H9 (cell line): ENCODE measurements around the gene ATF6. TPM values are rescaled to one million over a fixed set of nuclear protein-coding genes. Genes with fewer than 3 reads are reported as not detected.
A peak's percentile ranks its signal among the peaks of the same experiment; 100 is the strongest.
"Not testable (repeated sequence)": the region's sequence is repeated elsewhere in the genome, so short reads cannot be mapped to it uniquely, and the experiment has no call there.

Experiments used
- DNase-seq: peaks from one replicate; pipeline ENCODE4 v3.0.0-alpha.2; 2017
- H2AFZ ChIP-seq: one replicate; pipeline ENCODE4 v1.6.1; 2013; ENCODE audit warnings: mild to moderate bottlenecking, low read length, control low read depth, moderate library complexity
- H2AK5ac ChIP-seq: 2 replicates; pipeline ENCODE4 v1.6.1; 2013; ENCODE audit warnings: low read length, control low read depth, mixed read lengths; ENCODE audit not compliant: insufficient read length
- H2BK120ac ChIP-seq: one replicate; pipeline ENCODE4 v1.6.1; 2013; ENCODE audit warnings: low read depth, mild to moderate bottlenecking, low read length, control low read depth, inconsistent platforms; ENCODE audit not compliant: poor library complexity, severe bottlenecking
- H2BK12ac ChIP-seq: 2 replicates; pipeline ENCODE4 v1.6.1; 2013; ENCODE audit warnings: low read length, control low read depth, mixed read lengths, low read depth; ENCODE audit not compliant: insufficient read length
- H2BK15ac ChIP-seq: 2 replicates; pipeline ENCODE4 v1.6.1; 2013; ENCODE audit warnings: low read depth, low read length, control low read depth
- H2BK20ac ChIP-seq: one replicate; pipeline ENCODE4 v1.6.1; 2013; ENCODE audit warnings: low read depth, mild to moderate bottlenecking, low read length, control low read depth, inconsistent platforms; ENCODE audit not compliant: poor library complexity, severe bottlenecking
- H2BK5ac ChIP-seq: 2 replicates; pipeline ENCODE4 v1.6.1; 2013; ENCODE audit warnings: low read length, control low read depth, mixed read lengths; ENCODE audit not compliant: insufficient read length
- H3K14ac ChIP-seq: 2 replicates; pipeline ENCODE4 v1.6.1; 2013; ENCODE audit warnings: low read length, control low read depth; ENCODE audit not compliant: insufficient read depth
- H3K18ac ChIP-seq: 2 replicates; pipeline ENCODE4 v1.6.1; 2013; ENCODE audit warnings: low read depth, mild to moderate bottlenecking, mixed read lengths, low read length, control low read depth; ENCODE audit not compliant: insufficient read length
- H3K23ac ChIP-seq: 2 replicates; pipeline ENCODE4 v1.6.1; 2013; ENCODE audit warnings: low read length, control low read depth, mixed read lengths, low read depth; ENCODE audit not compliant: insufficient read length
- H3K23me2 ChIP-seq: 2 replicates; pipeline ENCODE4 v1.6.1; 2013; ENCODE audit warnings: low read depth, mild to moderate bottlenecking, mixed read lengths, low read length, control low read depth; ENCODE audit not compliant: insufficient read length, poor library complexity, severe bottlenecking
- H3K27ac ChIP-seq: 2 replicates; pipeline ENCODE4 v1.5.1; 2013; ENCODE audit warnings: low read length, control low read depth, mixed read lengths, low read depth; ENCODE audit not compliant: insufficient read length
- H3K27me3 ChIP-seq: 2 replicates; pipeline ENCODE4 v1.6.1; 2013; ENCODE audit warnings: low read length, control low read depth, inconsistent platforms; ENCODE audit not compliant: insufficient read depth
- H3K4ac ChIP-seq: 2 replicates; pipeline ENCODE4 v1.6.1; 2013; ENCODE audit warnings: low read depth, mild to moderate bottlenecking, control low read depth, inconsistent platforms, low read length, moderate library complexity
- H3K4me1 ChIP-seq: 2 replicates; pipeline ENCODE4 v1.6.1; 2013; ENCODE audit warnings: low read length, control low read depth, inconsistent platforms; ENCODE audit not compliant: insufficient read depth
- H3K4me2 ChIP-seq: 2 replicates; pipeline ENCODE4 v1.6.1; 2013; ENCODE audit warnings: low read length, control low read depth, mixed read lengths; ENCODE audit not compliant: insufficient read length, insufficient read depth
- H3K56ac ChIP-seq: 2 replicates; pipeline ENCODE4 v1.6.1; 2013; ENCODE audit warnings: low read depth, mild to moderate bottlenecking, mixed read lengths, low read length, control low read depth; ENCODE audit not compliant: insufficient read length
- H3K79me1 ChIP-seq: 2 replicates; pipeline ENCODE4 v1.6.1; 2013; ENCODE audit warnings: low read depth, mild to moderate bottlenecking, moderate library complexity, low read length, control low read depth, inconsistent platforms; ENCODE audit not compliant: insufficient read depth, poor library complexity, severe bottlenecking
- H3K79me2 ChIP-seq: 2 replicates; pipeline ENCODE4 v1.6.1; 2013; ENCODE audit warnings: low read length, control low read depth, inconsistent platforms; ENCODE audit not compliant: insufficient read depth
- H3K9ac ChIP-seq: 2 replicates; pipeline ENCODE4 v1.6.1; 2013; ENCODE audit warnings: low read length, control low read depth, mixed read lengths; ENCODE audit not compliant: insufficient read length; ENCODE audit errors: extremely low read depth
- H3K9me3 ChIP-seq: one replicate; pipeline ENCODE4 v1.6.1; 2013; ENCODE audit warnings: low read depth, low read length, inconsistent platforms; ENCODE audit not compliant: control insufficient read depth
- H3T11ph ChIP-seq: one replicate; pipeline ENCODE4 v1.6.1; 2013; ENCODE audit warnings: mild to moderate bottlenecking, low read length, control low read depth, inconsistent platforms
- H4K20me1 ChIP-seq: one replicate; pipeline ENCODE4 v1.6.1; 2013; ENCODE audit not compliant: control insufficient read depth, insufficient read length, insufficient read depth
- H4K5ac ChIP-seq: 2 replicates; pipeline ENCODE4 v1.6.1; 2013; ENCODE audit warnings: low read depth, mild to moderate bottlenecking, mixed read lengths, low read length, control low read depth; ENCODE audit not compliant: insufficient read length
- H4K8ac ChIP-seq: replicated peaks from 2 replicates; pipeline ENCODE4 v1.6.1; 2013; ENCODE audit warnings: low read length, control low read depth, mixed read lengths, low read depth; ENCODE audit not compliant: insufficient read length
- H4K91ac ChIP-seq: 2 replicates; pipeline ENCODE4 v1.6.1; 2013; ENCODE audit warnings: low read depth, mild to moderate bottlenecking, moderate library complexity, mixed read lengths, low read length, control low read depth; ENCODE audit not compliant: insufficient read length
- H3K27ac Mint-ChIP-seq, 3 experiments: 2 replicates in 2 of 3; 3 replicates in 1 of 3; pipeline ENCODE4 v1.8.0; 2020 to 2021; ENCODE audit warnings: mixed read lengths in 3 of 3, mild to moderate bottlenecking in 1 of 3, moderate library complexity in 1 of 3
- H3K27me3 Mint-ChIP-seq: 2 replicates; pipeline ENCODE4 v1.8.0; 2021; ENCODE audit warnings: low read depth, mild to moderate bottlenecking, moderate library complexity, mixed read lengths
- H3K36me3 Mint-ChIP-seq, 3 experiments: 2 replicates in 2 of 3; 3 replicates in 1 of 3; pipeline ENCODE4 v1.8.0; 2020 to 2021; ENCODE audit warnings: low read depth in 3 of 3, mixed read lengths in 3 of 3; ENCODE audit not compliant: insufficient read depth in 1 of 3
- H3K4me1 Mint-ChIP-seq, 2 experiments: 2 replicates each; pipeline ENCODE4 v1.8.0; 2020; ENCODE audit warnings: mixed read lengths in 2 of 2
- H3K4me3 Mint-ChIP-seq, 2 experiments: 2 replicates in 1 of 2; 3 replicates in 1 of 2; pipeline ENCODE4 v1.8.0; 2020 to 2021; ENCODE audit warnings: mild to moderate bottlenecking in 2 of 2, mixed read lengths in 2 of 2, moderate library complexity in 1 of 2
- H3K9me3 Mint-ChIP-seq, 2 experiments: 2 replicates in 1 of 2; 3 replicates in 1 of 2; pipeline ENCODE4 v1.8.0; 2020; ENCODE audit warnings: mild to moderate bottlenecking in 2 of 2, mixed read lengths in 2 of 2, moderate library complexity in 1 of 2
- CTCF ChIP-seq: fragments of 200-600 bp; sonication (generic); conservative IDR thresholded peaks from 3 replicates; pipeline ENCODE4 v1.8.0; 2021; ENCODE audit warnings: antibody characterized with exemption, mild to moderate bottlenecking
- WGBS: extraction: QIAGEN DNeasy Blood & Tissue Kit; methylation state at CpG from one replicate; pipeline ENCODE4 v1.1.7; 2013; ENCODE audit warnings: missing lambda C conversion rate, low lambda C conversion rate, mixed read lengths; ENCODE audit not compliant: insufficient read length; ENCODE audit errors: extremely low coverage; 5-methylcytosine and 5-hydroxymethylcytosine counted together
- total RNA-seq: library from RNA; stranded (reverse); gene quantifications from 2 replicates; pipeline ENCODE4 v1.2.1, GENCODE V29; 2021

ATF6 gene
- total RNA-seq, 1 experiment from 2014 or later, result 11.2 TPM

GRCh38 chr1:161723459-161724141 lies 42.5 kb upstream of the ATF6 start:
- Histone ChIP-seq H4K5ac (no peak overlapping the region), H3K4ac (no peak overlapping the region), H2BK120ac (no peak overlapping the region), H4K8ac (no peak overlapping the region), H3K23me2 (peaks cover 9% of the 10 kb centered on the region), H3K27me3 (peaks cover 14% of the 10 kb centered on the region; the same call in 1 of the 2 replicates), H2AK5ac (no peak overlapping the region), H3K23ac (no peak overlapping the region), H3K14ac (no peak overlapping the region), H2BK15ac (no peak overlapping the region), H4K20me1 (no peaks in the 10 kb centered on the region), H2AFZ (no peak overlapping the region), H3K4me2 (no peak overlapping the region), H3K56ac (no peak overlapping the region), H3K27ac (no peak overlapping the region), H2BK12ac (no peak overlapping the region), H3K18ac (no peak overlapping the region), H2BK5ac (no peak overlapping the region), H4K91ac (no peak overlapping the region), H3K4me1 (no peaks in the 10 kb centered on the region), H2BK20ac (no peak overlapping the region), H3K79me1 (no peaks in the 10 kb centered on the region), H3K9me3 (no peaks in the 10 kb centered on the region), H3K79me2 (no peaks in the 10 kb centered on the region), H3K9ac (no peak overlapping the region), H3T11ph (no peak overlapping the region)
- no CpG with 5 or more reads among the region's 8 CpGs for WGBS
- no peak overlapping the region for H3K4me3 Mint-ChIP-seq
- H3K36me3 Mint-ChIP-seq, result peaks cover 0 to 2% (median 0%) of the 10 kb centered on the region in 3 experiments; a peak in 2 of 7 replicates
- H3K27me3 Mint-ChIP-seq, result peaks cover 67% of the 10 kb centered on the region
- TF ChIP-seq CTCF, result no peak
- H3K27ac Mint-ChIP-seq, result no peak overlapping the region
- H3K4me1 Mint-ChIP-seq, result peaks cover 5 to 13% of the 10 kb centered on the region in 2 experiments
- no peaks in the 10 kb centered on the region; a peak in 1 of 5 replicates for H3K9me3 Mint-ChIP-seq
- no peak for DNase-seq

DNA sequence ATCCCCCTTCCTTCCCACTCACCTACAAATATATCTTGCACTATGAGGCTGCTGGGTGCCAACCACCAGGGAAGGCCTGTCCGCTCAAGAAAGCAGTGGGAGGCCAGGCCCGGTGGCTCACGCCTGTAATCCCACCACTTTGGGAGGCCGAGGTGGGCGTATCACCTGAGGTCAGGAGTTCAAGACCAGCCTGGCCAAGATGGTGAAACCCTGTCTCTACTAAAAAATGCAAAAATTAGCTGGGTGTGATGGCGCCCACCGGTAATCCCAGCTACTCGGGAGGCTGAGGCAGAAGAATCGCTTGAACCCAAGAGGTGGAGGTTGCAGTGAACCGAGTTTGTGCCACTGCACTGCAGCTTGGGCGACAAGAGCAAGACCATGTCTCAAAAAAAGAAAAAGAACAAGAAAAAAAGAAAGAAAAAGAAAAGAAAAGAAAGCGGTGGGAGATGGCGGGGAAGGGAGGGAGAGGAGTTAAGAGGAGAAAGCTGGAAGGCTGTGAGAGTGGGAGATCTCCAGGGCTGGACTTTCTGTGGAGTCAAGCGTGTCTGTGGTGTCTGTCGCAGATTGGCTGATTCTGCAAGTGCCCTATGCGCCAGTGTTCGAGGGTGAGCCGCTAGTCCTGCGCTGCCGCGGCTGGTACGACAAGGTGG lies 40.7 kb upstream of the ATF6 start:
- not testable (repeated sequence) for H2BK5ac ChIP-seq, H4K91ac ChIP-seq, H4K20me1 ChIP-seq, H3K23me2 ChIP-seq, H3K9ac ChIP-seq, H2AFZ ChIP-seq, H2BK20ac ChIP-seq, H3K79me2 ChIP-seq, H3K4ac ChIP-seq, H2BK120ac ChIP-seq, H4K8ac ChIP-seq, H3T11ph ChIP-seq, H3K36me3 Mint-ChIP-seq, H3K9me3 ChIP-seq, H3K27ac ChIP-seq, H3K9me3 Mint-ChIP-seq, DNase-seq, H3K23ac ChIP-seq, H3K56ac ChIP-seq, H2BK15ac ChIP-seq, H2AK5ac ChIP-seq, H2BK12ac ChIP-seq, H3K79me1 ChIP-seq, H3K4me1 ChIP-seq, H3K18ac ChIP-seq, H4K5ac ChIP-seq, H3K14ac ChIP-seq
- Histone ChIP-seq H3K4me2 (peak overlapping the region; percentile 98), H3K27me3 (peaks cover 14% of the 10 kb centered on the region; the same call in 1 of the 2 replicates)
- peak overlapping the region in 1 of 3 experiments; percentile 23; a peak in 1 of 7 replicates for H3K27ac Mint-ChIP-seq
- WGBS, result no CpG with 5 or more reads among the region's 22 CpGs
- H3K27me3 Mint-ChIP-seq, result peaks cover 80% of the 10 kb centered on the region
- H3K4me1 Mint-ChIP-seq, result peaks cover 7 to 16% of the 10 kb centered on the region in 2 experiments
- peak overlapping the region; percentile 78 to 92 for H3K4me3 Mint-ChIP-seq
